Fibroblast of lung (primary cell): Measurements from ENCODE around the gene MICB. TPM values are rescaled to one million over a fixed set of nuclear protein-coding genes. Genes with fewer than 3 reads are reported as not detected.

ENCODE experiments used
- DNase-seq, 2 donors: peaks; one replicate each; pipeline versions ENCODE4 v3.0.0 to v3.0.0-alpha.2; 2010; ENCODE audit warnings: low read depth in 2 of 2
- H2AFZ ChIP-seq: 2 replicates; pipeline ENCODE4 v1.5.1; 2012; ENCODE audit warnings: low read length, control low read depth, inconsistent platforms
- H3K27ac ChIP-seq: 2 replicates; pipeline ENCODE4 v1.5.1; 2011; ENCODE audit warnings: low read length, control low read depth; ENCODE audit not compliant: insufficient read depth
- H3K27me3 ChIP-seq: 2 replicates; pipeline ENCODE4 v1.5.1; 2011; ENCODE audit warnings: mild to moderate bottlenecking, low read length; ENCODE audit not compliant: control insufficient read depth, insufficient read depth
- H3K36me3 ChIP-seq: 2 replicates; pipeline ENCODE4 v1.5.1; 2011; ENCODE audit warnings: low read length; ENCODE audit not compliant: control insufficient read depth, insufficient read depth
- H3K4me1 ChIP-seq: 2 replicates; pipeline ENCODE4 v1.5.1; 2011; ENCODE audit warnings: low read length; ENCODE audit not compliant: control insufficient read depth, insufficient read depth; ENCODE audit errors: extremely low read depth
- H3K4me2 ChIP-seq: 2 replicates; pipeline ENCODE4 v1.5.1; 2011; ENCODE audit warnings: low read length, control low read depth; ENCODE audit not compliant: insufficient read depth; ENCODE audit errors: extremely low read depth
- H3K4me3 ChIP-seq, 4 experiments: fragments of 200-600 bp in 1 of 4; sonication (generic) in 1 of 4; replicated peaks in 1 of 4; 2 replicates each; pipeline ENCODE4 v1.5.1; 2011 to 2016; ENCODE audit warnings: low read length in 4 of 4, low read depth in 3 of 4, mild to moderate bottlenecking in 3 of 4, control low read depth in 2 of 4, inconsistent platforms in 1 of 4, mixed read lengths in 1 of 4; ENCODE audit not compliant: insufficient read depth in 1 of 4; ENCODE audit errors: control extremely low read depth in 1 of 4
- H3K79me2 ChIP-seq: 2 replicates; pipeline ENCODE4 v1.5.1; 2012; ENCODE audit warnings: mild to moderate bottlenecking, low read length, inconsistent platforms; ENCODE audit not compliant: control insufficient read depth, insufficient read depth
- H3K9ac ChIP-seq: 2 replicates; pipeline ENCODE4 v1.5.1; 2011; ENCODE audit warnings: mild to moderate bottlenecking, low read length, control low read depth; ENCODE audit not compliant: insufficient read depth
- H3K9me3 ChIP-seq: 2 replicates; pipeline ENCODE4 v1.5.1; 2012; ENCODE audit warnings: low read depth, low read length; ENCODE audit not compliant: control insufficient read depth, insufficient read depth
- H4K20me1 ChIP-seq: 2 replicates; pipeline ENCODE4 v1.5.1; 2011; ENCODE audit warnings: low read length; ENCODE audit not compliant: control insufficient read depth, insufficient read depth; ENCODE audit errors: extremely low read depth
- EZH2 ChIP-seq: IDR thresholded peaks from 2 replicates; pipeline ENCODE4 v1.5.1; 2012; ENCODE audit warnings: low read length, control low read depth, mild to moderate bottlenecking; ENCODE audit errors: missing control alignments
- polyA plus RNA-seq, 2 donors: library from polyadenylated mRNA; depleted of rRNA in 1 of 2; stranded (reverse) in 1 of 2; unstranded in 1 of 2; fragments of >200 nt; gene quantifications; 2 replicates each; pipeline ENCODE4 v1.2.1, GENCODE V29; 2011 to 2012; ENCODE audit warnings: missing spikeins in 1 of 2
- total RNA-seq: library from RNA; depleted of rRNA; stranded (reverse); fragments of >200 nt; gene quantifications from 2 replicates; pipeline ENCODE4 v1.2.1, GENCODE V29; 2014
- TF ChIP-seq, protein P1 (sequence below), 2 donors: IDR thresholded peaks in 1 of 2; conservative IDR thresholded peaks in 1 of 2; 1 replicate in 1 of 2; 2 replicates in 1 of 2; pipeline ENCODE4 v1.5.1; 2011 to 2012; ENCODE audit warnings: low read length in 2 of 2, control low read depth in 1 of 2, inconsistent platforms in 1 of 2, low read depth in 1 of 2, mild to moderate bottlenecking in 1 of 2

The MICB gene
- total and polyA plus RNA-seq, 2 donors (not counting 1 experiment from before 2014, with no cell fraction given) = 17.2 to 18.6 TPM

DNA sequence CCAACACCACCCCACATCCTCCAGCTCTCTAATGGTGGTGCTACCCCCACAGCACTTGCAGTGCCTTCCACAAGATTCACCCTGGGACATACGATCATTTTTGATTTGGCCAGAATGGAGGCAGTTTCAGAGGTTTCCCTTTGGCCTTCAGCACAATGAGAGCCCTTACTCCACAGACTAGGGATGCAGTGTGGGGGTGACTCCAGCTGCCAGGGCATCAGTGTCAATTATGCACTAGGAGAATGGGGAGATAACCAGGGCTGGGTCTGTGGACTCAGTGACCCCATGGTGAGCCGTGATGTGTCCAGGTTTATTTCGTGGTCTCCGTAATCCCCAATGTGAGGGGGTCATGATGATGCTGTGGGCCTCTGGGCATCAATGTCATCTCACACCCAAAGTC is 31.5 kb upstream of the MICB start:
- H4K20me1 ChIP-seq = no peaks in the 10 kb centered on the region
- peaks cover 6% of the 10 kb centered on the region for H3K4me1 ChIP-seq
- no peak overlapping the region for H3K4me3 ChIP-seq
- no peaks in the 10 kb centered on the region for H3K79me2 ChIP-seq
- H3K9me3 ChIP-seq = no peaks in the 10 kb centered on the region
- no peak for DNase-seq
- no peak overlapping the region for H2AFZ ChIP-seq
- H3K27me3 ChIP-seq = peaks cover 9% of the 10 kb centered on the region
- H3K9ac ChIP-seq = no peak overlapping the region
- no peak overlapping the region for H3K4me2 ChIP-seq
- H3K36me3 ChIP-seq = no peaks in the 10 kb centered on the region
- H3K27ac ChIP-seq = no peak overlapping the region
- TF ChIP-seq, protein P1, sequence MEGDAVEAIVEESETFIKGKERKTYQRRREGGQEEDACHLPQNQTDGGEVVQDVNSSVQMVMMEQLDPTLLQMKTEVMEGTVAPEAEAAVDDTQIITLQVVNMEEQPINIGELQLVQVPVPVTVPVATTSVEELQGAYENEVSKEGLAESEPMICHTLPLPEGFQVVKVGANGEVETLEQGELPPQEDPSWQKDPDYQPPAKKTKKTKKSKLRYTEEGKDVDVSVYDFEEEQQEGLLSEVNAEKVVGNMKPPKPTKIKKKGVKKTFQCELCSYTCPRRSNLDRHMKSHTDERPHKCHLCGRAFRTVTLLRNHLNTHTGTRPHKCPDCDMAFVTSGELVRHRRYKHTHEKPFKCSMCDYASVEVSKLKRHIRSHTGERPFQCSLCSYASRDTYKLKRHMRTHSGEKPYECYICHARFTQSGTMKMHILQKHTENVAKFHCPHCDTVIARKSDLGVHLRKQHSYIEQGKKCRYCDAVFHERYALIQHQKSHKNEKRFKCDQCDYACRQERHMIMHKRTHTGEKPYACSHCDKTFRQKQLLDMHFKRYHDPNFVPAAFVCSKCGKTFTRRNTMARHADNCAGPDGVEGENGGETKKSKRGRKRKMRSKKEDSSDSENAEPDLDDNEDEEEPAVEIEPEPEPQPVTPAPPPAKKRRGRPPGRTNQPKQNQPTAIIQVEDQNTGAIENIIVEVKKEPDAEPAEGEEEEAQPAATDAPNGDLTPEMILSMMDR (conservative IDR thresholded peaks at IDR 0.05 in 1 of 2, IDR thresholded peaks at IDR 0.05 in 1 of 2; ENCODE audit: low read depth in 1 of 2, low read length in 2 of 2) = no peak
- TF ChIP-seq EZH2 = no peak

DNA sequence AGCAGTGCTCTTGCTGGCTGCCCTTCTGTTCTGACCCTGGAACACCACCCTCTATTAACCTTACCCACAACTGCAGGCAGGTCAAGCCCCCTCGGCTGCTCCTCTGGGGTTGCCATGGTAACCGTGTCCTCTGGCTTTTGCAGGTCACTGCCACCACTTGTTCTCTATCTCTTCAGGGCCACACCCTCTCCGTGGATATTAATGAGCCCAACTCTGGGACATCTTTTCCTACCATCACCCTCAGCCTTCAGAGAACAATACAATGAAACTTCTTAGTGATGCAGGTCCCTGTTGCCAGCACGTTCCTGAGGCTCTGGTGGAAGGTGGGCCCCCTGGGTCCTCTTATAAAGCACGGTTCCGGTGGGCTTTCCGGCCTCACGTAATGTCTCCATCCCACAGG is 30.8 kb upstream of the MICB start:
- no peaks in the 10 kb centered on the region for H3K79me2 ChIP-seq
- H3K4me1 ChIP-seq = peaks cover 3% of the 10 kb centered on the region
- H3K27me3 ChIP-seq = peaks cover 11% of the 10 kb centered on the region
- TF ChIP-seq EZH2 = no peak
- TF ChIP-seq, protein P1 (conservative IDR thresholded peaks at IDR 0.05 in 1 of 2, IDR thresholded peaks at IDR 0.05 in 1 of 2; ENCODE audit: low read depth in 1 of 2, low read length in 2 of 2) = no peak
- H3K4me2 ChIP-seq = no peak overlapping the region
- no peak overlapping the region for H2AFZ ChIP-seq
- H3K9ac ChIP-seq = no peak overlapping the region
- H4K20me1 ChIP-seq = no peaks in the 10 kb centered on the region
- no peak for DNase-seq
- H3K9me3 ChIP-seq = no peaks in the 10 kb centered on the region
- no peak overlapping the region for H3K27ac ChIP-seq
- H3K4me3 ChIP-seq = no peak overlapping the region
- no peaks in the 10 kb centered on the region for H3K36me3 ChIP-seq

DNA sequence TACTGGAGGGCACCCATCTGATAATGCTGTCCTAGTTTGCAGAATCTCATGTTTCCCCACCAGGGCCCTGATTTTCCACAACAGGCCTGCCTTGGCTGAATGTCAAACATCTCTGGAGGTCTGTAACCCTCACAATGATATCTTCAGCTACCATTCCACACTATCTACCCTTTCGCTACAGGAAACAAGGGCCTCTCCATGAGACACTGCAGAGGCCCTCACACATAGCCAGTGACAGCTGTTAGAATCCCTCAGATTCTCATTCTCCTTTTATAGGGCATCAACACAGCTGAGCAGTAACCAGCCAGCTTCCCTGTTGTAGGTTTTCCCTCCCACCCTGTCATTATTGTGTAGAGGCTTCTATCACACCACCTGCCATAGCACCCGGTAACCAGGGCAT is 29.6 kb upstream of the MICB start:
- Histone ChIP-seq H3K36me3 (no peaks in the 10 kb centered on the region), H3K4me2 (no peak overlapping the region), H3K79me2 (no peaks in the 10 kb centered on the region), H3K4me3 (no peak overlapping the region), H3K4me1 (no peaks in the 10 kb centered on the region), H3K9ac (no peak overlapping the region), H3K27ac (no peak overlapping the region), H3K9me3 (no peaks in the 10 kb centered on the region), H3K27me3 (peaks cover 10% of the 10 kb centered on the region), H4K20me1 (no peaks in the 10 kb centered on the region), H2AFZ (no peak overlapping the region)
- no peak for TF ChIP-seq EZH2
- TF ChIP-seq, protein P1 (conservative IDR thresholded peaks at IDR 0.05 in 1 of 2, IDR thresholded peaks at IDR 0.05 in 1 of 2; ENCODE audit: low read depth in 1 of 2, low read length in 2 of 2) = no peak
- DNase-seq = no peak
